HEK293 (cell line): ENCODE data around the gene S1PR1.

Source experiments
- CTCF ChIP-seq: fragments of 450-650 bp; formaldehyde crosslinking; IDR thresholded peaks from 2 replicates; pipeline ENCODE4 v1.5.1; 2016; ENCODE audit warnings: missing biosample characterization, missing genetic modification characterization
- MYNN ChIP-seq: fragments of 450-650 bp; formaldehyde crosslinking; IDR thresholded peaks from 2 replicates; pipeline ENCODE4 v1.5.1; 2016; ENCODE audit warnings: missing biosample characterization, missing genetic modification characterization, borderline replicate concordance
- MZF1 ChIP-seq: fragments of 450-650 bp; formaldehyde crosslinking; IDR thresholded peaks from 2 replicates; pipeline ENCODE4 v1.5.1; 2017; ENCODE audit warnings: missing biosample characterization, missing genetic modification characterization, borderline replicate concordance
- TSHZ1 ChIP-seq: fragments of 450-650 bp; formaldehyde crosslinking; IDR thresholded peaks from 2 replicates; pipeline ENCODE4 v1.5.1; 2016; ENCODE audit warnings: missing biosample characterization, missing genetic modification characterization, borderline replicate concordance
- ZBTB7A ChIP-seq: fragments of 450-650 bp; formaldehyde crosslinking; IDR thresholded peaks from 2 replicates; pipeline ENCODE4 v1.5.1; 2016; ENCODE audit warnings: low read depth, missing biosample characterization, missing genetic modification characterization
- ZNF292 ChIP-seq: fragments of 450-650 bp; formaldehyde crosslinking; IDR thresholded peaks from 2 replicates; pipeline ENCODE4 v1.5.1; 2016; ENCODE audit warnings: low read depth, missing biosample characterization, missing genetic modification characterization, borderline replicate concordance
- ZNF311 ChIP-seq: fragments of 450-650 bp; formaldehyde crosslinking; IDR thresholded peaks from 2 replicates; pipeline ENCODE4 v1.5.1; 2017; ENCODE audit warnings: missing biosample characterization, missing genetic modification characterization, borderline replicate concordance
- ZNF416 ChIP-seq: fragments of 450-650 bp; formaldehyde crosslinking; IDR thresholded peaks from 2 replicates; pipeline ENCODE4 v1.5.1; 2016; ENCODE audit warnings: missing biosample characterization, missing genetic modification characterization
- ZNF596 ChIP-seq: fragments of 450-650 bp; IDR thresholded peaks from 2 replicates; pipeline ENCODE4 v1.5.0; 2018; ENCODE audit warnings: missing biosample characterization, mild to moderate bottlenecking, missing genetic modification characterization, moderate library complexity
- ZNF624 ChIP-seq: fragments of 450-650 bp; formaldehyde crosslinking; IDR thresholded peaks from 2 replicates; pipeline ENCODE4 v1.5.1; 2017; ENCODE audit warnings: missing biosample characterization, missing genetic modification characterization
- ZSCAN5A ChIP-seq: fragments of 450-650 bp; formaldehyde crosslinking; IDR thresholded peaks from 2 replicates; pipeline ENCODE4 v1.5.1; 2016; ENCODE audit warnings: missing biosample characterization, missing genetic modification characterization

- TF ChIP-seq ZNF416 (tag by site-specific recombination) (no peak), CTCF (tag by site-specific recombination) (peak; percentile 41; the same call in 1 of the 2 replicates), ZNF596 (tag by site-specific recombination) (no peak), ZSCAN5A (tag by site-specific recombination) (0 out of 2 replicates have a peak, but pooled peaks have one; percentile 20), MYNN (tag by site-specific recombination) (no peak), ZNF624 (no peak), MZF1 (no peak), TSHZ1 (no peak), ZNF311 (no peak), ZNF292 (tag by site-specific recombination) (no peak), ZBTB7A (tag by site-specific recombination) (no peak)
These were observed at the start of gene S1PR1 for GRCh38 chr1:101236516-101237228.
